ENCODE measurements around the gene PCSK4. TPM values are rescaled to one million over a fixed set of nuclear protein-coding genes. Genes with fewer than 3 reads are reported as not detected.
"Not testable (repeated sequence)": the region's sequence is repeated elsewhere in the genome, so short reads cannot be mapped to it uniquely, and the experiment has no call there.

PCSK4 gene
- total and polyA plus RNA-seq, 2 of the 4 experiments (the other 2 are of a cell fraction): 0.72 to 1.7 TPM

DNA sequence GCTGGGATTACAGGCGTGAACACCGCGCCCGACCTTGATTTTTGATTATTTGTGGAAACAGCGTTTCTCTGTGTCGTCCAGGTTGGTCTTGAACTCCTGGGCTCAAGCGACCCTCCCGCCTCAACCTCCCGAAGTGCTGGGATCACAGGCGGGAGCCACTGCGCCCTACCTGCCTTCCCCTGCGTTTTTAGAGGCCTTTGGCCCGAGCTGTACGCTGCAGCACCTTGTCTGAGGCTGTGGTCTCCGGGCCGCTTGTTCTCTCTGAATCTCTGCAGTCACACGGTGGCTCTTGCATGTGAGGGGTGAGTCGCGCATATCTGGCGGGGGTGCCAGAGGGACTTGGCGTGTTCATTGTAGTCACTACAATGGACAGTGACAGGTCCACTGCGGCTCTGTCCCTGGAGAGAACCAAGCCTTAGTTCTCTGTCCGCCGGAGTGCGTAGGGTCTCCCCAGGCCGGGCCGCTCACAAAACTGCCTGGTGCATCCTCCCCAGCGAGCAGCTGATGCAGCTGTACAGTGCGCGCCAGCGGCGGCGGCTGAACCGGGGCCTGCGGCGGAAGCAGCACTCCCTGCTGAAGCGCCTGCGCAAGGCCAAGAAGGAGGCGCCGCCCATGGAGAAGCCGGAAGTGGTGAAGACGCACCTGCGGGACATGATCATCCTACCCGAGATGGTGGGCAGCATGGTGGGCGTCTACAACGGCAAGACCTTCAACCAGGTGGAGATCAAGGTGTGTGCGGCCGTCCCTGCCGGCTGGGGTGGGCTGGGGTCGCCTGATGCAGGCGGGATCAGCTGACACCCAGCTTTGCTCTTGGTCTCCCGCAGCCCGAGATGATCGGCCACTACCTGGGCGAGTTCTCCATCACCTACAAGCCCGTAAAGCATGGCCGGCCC lies 50.4 kb downstream of the PCSK4 start:
- ATAC-seq (ENCODE audit: low read depth); H3K56ac ChIP-seq (ENCODE audit: extremely low read depth, insufficient read depth, low read length); H3K9me1 ChIP-seq (ENCODE audit: insufficient read depth, low read length); H3K27ac ChIP-seq (ENCODE audit: insufficient read depth, low read length); POLR2A ChIA-PET (ENCODE audit: unreplicated experiment); H2BK5ac ChIP-seq (ENCODE audit: low read depth, low read length, poor library complexity, severe bottlenecking); H4K5ac ChIP-seq (ENCODE audit: low read depth, low read length); H3K9me3 ChIP-seq (ENCODE audit: control insufficient read depth, insufficient read depth, low read length); H3K4ac ChIP-seq (ENCODE audit: low read depth, low read length); intact Hi-C loops (cut with micrococcal nuclease); CTCF ChIA-PET; in situ Hi-C loops (cut with MboI; ENCODE audit: low sequenced_read_pairs); H2BK15ac ChIP-seq (ENCODE audit: low read depth, low read length); H3K4me1 ChIP-seq (ENCODE audit: control insufficient read depth, insufficient read depth, low read length); H2BK120ac ChIP-seq (ENCODE audit: low read depth, low read length); H4K8ac ChIP-seq (ENCODE audit: low read depth in 2 of 2, low read length in 2 of 2); H3K14ac ChIP-seq (replicated peaks; ENCODE audit: low read depth, low read length); H2AFZ ChIP-seq (replicated peaks; ENCODE audit: low read length, poor library complexity); H3K18ac ChIP-seq (ENCODE audit: low read depth, low read length); BruUV-seq (replicated peaks); H2AK5ac ChIP-seq (ENCODE audit: low read depth, low read length); H2BK20ac ChIP-seq (ENCODE audit: low read depth, low read length); H4K91ac ChIP-seq (ENCODE audit: insufficient read depth, low read depth, low read length); H3K27me3 ChIP-seq (ENCODE audit: control insufficient read depth, insufficient read depth, low read length); dilution Hi-C loops (cut with HindIII; ENCODE audit: low sequenced_read_pairs, unreplicated experiment): not testable (repeated sequence)
- Histone ChIP-seq H3K23ac (ENCODE audit: low read depth, low read length) (peak overlapping the region; percentile 3), H3K4me3 (ENCODE audit: insufficient read depth, low read depth, low read length) (peak overlapping the region; percentile 84), H3K4me2 (ENCODE audit: low read depth, low read length) (peak overlapping the region; percentile 72), H3K36me3 (ENCODE audit: control insufficient read depth, insufficient read depth, low read length) (peaks cover 37% of the 10 kb centered on the region), H3K9ac (ENCODE audit: low read depth, low read length) (peak overlapping the region; percentile 80), H2AK9ac (replicated peaks; ENCODE audit: low read depth, low read length, poor library complexity) (peak overlapping the region; percentile 99), H4K20me1 (ENCODE audit: insufficient read depth, low read length) (peaks cover 56% of the 10 kb centered on the region), H3K79me1 (ENCODE audit: low read depth in 1 of 2, low read length in 2 of 2) (peaks cover 20 to 32% of the 10 kb centered on the region in 2 experiments)
- DNase-seq: peak; percentile 50
- 87% methylated on average over 27 of the region's 57 CpGs; no CpG with 5 or more reads in 1 of the 2 experiments for WGBS, 2 experiments (ENCODE audit: extremely low coverage in 2 of 2, insufficient read length in 1 of 2)
- TF ChIP-seq BHLHE40 (IDR thresholded peaks at IDR 0.05; ENCODE audit: low read depth, low read length): peak; percentile 12; the same call in 1 of the 2 replicates

All from IMR-90 (cell line).